Esophagus muscularis mucosa (tissue), 4 donors: ENCODE results near the gene LEAP2. TPM values are rescaled to one million over a fixed set of nuclear protein-coding genes. Genes with fewer than 3 reads are reported as not detected.

Experiments used
- DNase-seq: peaks from one replicate; pipeline ENCODE4 v3.0.0-alpha.2; 2017; ENCODE audit errors: extremely low spot score
- H3K27ac ChIP-seq, 4 donors: fragments of 200-600 bp; sonication (generic); replicated peaks in 1 of 4; 1 replicate in 3 of 4; 2 replicates in 1 of 4; pipeline ENCODE4 v1.5.1; 2016 to 2019; ENCODE audit warnings: mild to moderate bottlenecking in 1 of 4
- H3K27me3 ChIP-seq, 4 donors: fragments of 200-600 bp; sonication (generic); one replicate each; pipeline versions ENCODE4 v1.5.1 to v1.6.0; 2016 to 2019
- H3K36me3 ChIP-seq, 4 donors: fragments of 200-600 bp; sonication (generic); one replicate each; pipeline ENCODE4 v1.5.1; 2016 to 2019
- H3K4me1 ChIP-seq, 4 donors: fragments of 200-600 bp; sonication (generic); one replicate each; pipeline ENCODE4 v1.5.1; 2016 to 2019
- H3K4me3 ChIP-seq, 4 donors: fragments of 200-600 bp; sonication (generic); 1 replicate in 2 of 4; 2 replicates in 2 of 4; pipeline ENCODE4 v1.5.1; 2016 to 2019; ENCODE audit warnings: mild to moderate bottlenecking in 4 of 4, moderate library complexity in 1 of 4
- H3K9me3 ChIP-seq, 4 donors: fragments of 200-600 bp; sonication (generic); 1 replicate in 3 of 4; 2 replicates in 1 of 4; pipeline ENCODE4 v1.5.1; 2016 to 2019
- EP300 ChIP-seq: sonication (generic); formaldehyde crosslinking; IDR thresholded peaks from one replicate; pipeline ENCODE4 v1.6.1; 2017; ENCODE audit warnings: antibody characterized with exemption
- POLR2A ChIP-seq: fragments of 450-650 bp; IDR thresholded peaks from one replicate; pipeline ENCODE4 v1.6.1; 2017; ENCODE audit warnings: antibody characterized with exemption, moderate library complexity, mild to moderate bottlenecking, low read depth
- POLR2AphosphoS5 ChIP-seq, 2 donors: sonication (generic); formaldehyde crosslinking; IDR thresholded peaks; one replicate each; pipeline ENCODE4 v1.6.1; 2017; ENCODE audit warnings: antibody characterized with exemption in 2 of 2
- WGBS: methylation state at CpG from one replicate; pipeline ENCODE4 v1.1.5; 2018; 5-methylcytosine and 5-hydroxymethylcytosine counted together
- intact Hi-C: fragments of 100-400 bp; cut with DNase I; formaldehyde crosslinking; loops from one replicate; pipeline ENCODE4 v1.15.1; 2023
- total RNA-seq, 4 donors: library from RNA; depleted of rRNA; stranded (reverse); fragments of >200 nt; gene quantifications; one replicate each; pipeline versions ENCODE4 v1.1.0 to v1.2.1, GENCODE V29; 2016
- TF ChIP-seq, protein P1 (sequence below), 3 experiments: fragments of 200-600 bp in 2 of 3; fragments of 450-650 bp in 1 of 3; sonication (generic) in 2 of 3; IDR thresholded peaks; one replicate each; pipeline ENCODE4 v1.5.1; 2017 to 2019; ENCODE audit warnings: antibody characterized with exemption in 3 of 3, mild to moderate bottlenecking in 2 of 3, moderate library complexity in 1 of 3

LEAP2 gene
- total RNA-seq, 4 donors from 2014 or later, result 0.23 to 1.2 (median 0.26) TPM; not detected in 1

- no peaks in the 10 kb centered on the region for H3K9me3 ChIP-seq
- no peak overlapping the region for H3K27ac ChIP-seq
- intact Hi-C loops, result loop anchor here (10.0 kb wide), 2 partner anchors 322 to 442 kb away; no protein-coding TSS in a partner anchor
- no peak overlapping the region for H3K4me3 ChIP-seq
- no peak for DNase-seq
- H3K36me3 ChIP-seq, result peaks cover 0 to 20% (median 13%) of the 10 kb centered on the region in 4 donors
- peaks cover 0 to 15% (median 0%) of the 10 kb centered on the region in 4 donors for H3K27me3 ChIP-seq
- TF ChIP-seq, protein P1, sequence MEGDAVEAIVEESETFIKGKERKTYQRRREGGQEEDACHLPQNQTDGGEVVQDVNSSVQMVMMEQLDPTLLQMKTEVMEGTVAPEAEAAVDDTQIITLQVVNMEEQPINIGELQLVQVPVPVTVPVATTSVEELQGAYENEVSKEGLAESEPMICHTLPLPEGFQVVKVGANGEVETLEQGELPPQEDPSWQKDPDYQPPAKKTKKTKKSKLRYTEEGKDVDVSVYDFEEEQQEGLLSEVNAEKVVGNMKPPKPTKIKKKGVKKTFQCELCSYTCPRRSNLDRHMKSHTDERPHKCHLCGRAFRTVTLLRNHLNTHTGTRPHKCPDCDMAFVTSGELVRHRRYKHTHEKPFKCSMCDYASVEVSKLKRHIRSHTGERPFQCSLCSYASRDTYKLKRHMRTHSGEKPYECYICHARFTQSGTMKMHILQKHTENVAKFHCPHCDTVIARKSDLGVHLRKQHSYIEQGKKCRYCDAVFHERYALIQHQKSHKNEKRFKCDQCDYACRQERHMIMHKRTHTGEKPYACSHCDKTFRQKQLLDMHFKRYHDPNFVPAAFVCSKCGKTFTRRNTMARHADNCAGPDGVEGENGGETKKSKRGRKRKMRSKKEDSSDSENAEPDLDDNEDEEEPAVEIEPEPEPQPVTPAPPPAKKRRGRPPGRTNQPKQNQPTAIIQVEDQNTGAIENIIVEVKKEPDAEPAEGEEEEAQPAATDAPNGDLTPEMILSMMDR (IDR thresholded peaks at IDR 0.05), result no peak
- TF ChIP-seq POLR2A, result no peak
- peak in 1 of 2 donors; percentile 34 for TF ChIP-seq POLR2AphosphoS5 (IDR thresholded peaks at IDR 0.05)
- WGBS, result 71% methylated on average over 5 of the region's 6 CpGs
- peaks cover 9 to 61% (median 48%) of the 10 kb centered on the region in 4 donors for H3K4me1 ChIP-seq
Observed at GRCh38 chr5:132826424-132827082, 46.9 kb upstream of the LEAP2 start.

DNA sequence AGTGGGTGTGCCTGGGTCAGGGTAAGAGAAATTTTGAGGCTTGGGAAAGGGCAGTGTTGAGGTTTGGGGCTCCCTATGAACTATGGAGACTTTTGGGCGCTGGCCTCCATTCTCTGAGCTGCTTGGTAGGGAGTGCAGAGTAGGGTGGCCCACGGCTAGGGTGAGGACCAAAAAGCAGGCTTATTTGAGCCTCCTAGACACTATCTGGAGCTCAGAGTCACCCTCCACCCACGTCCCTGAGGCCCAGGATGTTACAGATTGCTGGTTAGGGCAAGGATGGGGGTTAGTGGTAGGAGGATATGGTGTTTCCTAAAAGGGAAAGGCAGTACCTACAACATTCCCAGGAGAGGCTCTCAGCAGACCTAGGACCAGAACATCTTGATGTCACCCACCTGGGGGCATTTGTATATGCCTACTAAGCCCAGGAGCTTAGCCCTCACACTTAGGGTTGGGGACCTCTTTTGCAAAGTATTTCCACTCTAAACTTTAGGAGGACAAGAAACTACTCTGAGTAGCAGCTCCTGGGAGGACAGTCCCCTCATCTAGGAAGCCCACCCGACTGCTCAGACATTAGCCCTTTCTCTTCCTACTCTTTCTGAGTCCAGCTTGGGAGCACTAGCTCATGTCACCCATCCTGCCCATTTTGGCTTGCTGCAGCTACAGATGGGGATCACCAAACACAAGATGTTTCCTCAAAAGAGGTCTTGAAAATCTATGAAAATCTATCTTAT lies 45.4 kb upstream of the LEAP2 start:
- peaks cover 0 to 20% (median 13%) of the 10 kb centered on the region in 4 donors for H3K36me3 ChIP-seq
- whole genome bisulfite sequencing, result 88% methylated on average over 4 of the region's 4 CpGs
- H3K4me1 ChIP-seq, result peaks cover 9 to 55% (median 42%) of the 10 kb centered on the region in 4 donors
- H3K27me3 ChIP-seq, result peaks cover 0 to 15% (median 0%) of the 10 kb centered on the region in 4 donors
- no peak for DNase-seq
- H3K9me3 ChIP-seq, result no peaks in the 10 kb centered on the region
- no peak overlapping the region for H3K4me3 ChIP-seq
- H3K27ac ChIP-seq, result no peak overlapping the region
- no peak for TF ChIP-seq POLR2A
- TF ChIP-seq, protein P1 (IDR thresholded peaks at IDR 0.05), result no peak
- TF ChIP-seq EP300, result no peak
- no peak for TF ChIP-seq POLR2AphosphoS5 (IDR thresholded peaks at IDR 0.05)
- intact Hi-C loops, result loop anchor here (10.0 kb wide), 2 partner anchors 323 to 443 kb away; no protein-coding TSS in a partner anchor

DNA sequence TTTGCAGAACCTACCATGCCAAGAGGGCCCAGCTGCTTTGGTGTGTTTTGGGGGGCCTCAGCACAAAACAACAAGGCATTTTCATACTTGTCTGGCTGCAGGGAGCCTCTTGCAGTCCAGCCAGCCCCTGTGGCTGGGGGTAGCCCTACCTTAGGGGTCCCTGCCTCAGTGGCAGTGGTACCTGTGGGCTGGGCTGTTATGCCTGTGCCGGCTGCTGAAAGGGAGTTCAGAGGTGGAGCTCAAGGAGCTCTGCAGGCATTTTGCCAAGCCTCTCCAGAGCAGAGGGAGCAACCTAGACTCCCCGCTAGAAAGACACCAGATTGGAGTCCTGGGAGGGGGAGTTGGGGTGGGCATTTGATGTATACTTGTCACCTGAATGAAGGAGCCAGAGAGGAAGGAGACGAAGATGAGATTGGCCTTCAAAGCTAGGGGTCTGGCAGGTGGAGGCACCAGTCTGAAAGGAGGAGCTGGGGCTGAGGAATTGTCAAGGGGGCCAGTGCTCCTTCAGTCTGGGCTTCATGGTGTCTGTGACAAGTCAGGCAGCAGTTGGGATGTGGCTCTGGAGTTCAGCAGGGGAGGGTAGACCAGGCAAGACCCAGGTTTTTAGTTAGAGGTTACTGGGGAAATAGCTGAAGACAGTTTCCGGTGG lies 44.5 kb upstream of the LEAP2 start:
- 78% methylated on average over 4 of the region's 4 CpGs for WGBS
- Histone ChIP-seq H3K9me3 (no peaks in the 10 kb centered on the region), H3K27me3 (peaks cover 0 to 15% (median 0%) of the 10 kb centered on the region in 4 donors), H3K27ac (no peak overlapping the region), H3K4me3 (peak overlapping the region; percentile 76 to 87 (median 82)), H3K36me3 (peaks cover 0 to 16% (median 13%) of the 10 kb centered on the region in 4 donors), H3K4me1 (peaks cover 9 to 49% (median 34%) of the 10 kb centered on the region in 4 donors)
- intact Hi-C loops, result loop anchor here (10.0 kb wide), 2 partner anchors 324 to 444 kb away; no protein-coding TSS in a partner anchor
- no peak for DNase-seq
- TF ChIP-seq, protein P1 (IDR thresholded peaks at IDR 0.05), result no peak
- TF ChIP-seq POLR2AphosphoS5 (IDR thresholded peaks at IDR 0.05) (no peak), EP300 (no peak), POLR2A (no peak)

DNA sequence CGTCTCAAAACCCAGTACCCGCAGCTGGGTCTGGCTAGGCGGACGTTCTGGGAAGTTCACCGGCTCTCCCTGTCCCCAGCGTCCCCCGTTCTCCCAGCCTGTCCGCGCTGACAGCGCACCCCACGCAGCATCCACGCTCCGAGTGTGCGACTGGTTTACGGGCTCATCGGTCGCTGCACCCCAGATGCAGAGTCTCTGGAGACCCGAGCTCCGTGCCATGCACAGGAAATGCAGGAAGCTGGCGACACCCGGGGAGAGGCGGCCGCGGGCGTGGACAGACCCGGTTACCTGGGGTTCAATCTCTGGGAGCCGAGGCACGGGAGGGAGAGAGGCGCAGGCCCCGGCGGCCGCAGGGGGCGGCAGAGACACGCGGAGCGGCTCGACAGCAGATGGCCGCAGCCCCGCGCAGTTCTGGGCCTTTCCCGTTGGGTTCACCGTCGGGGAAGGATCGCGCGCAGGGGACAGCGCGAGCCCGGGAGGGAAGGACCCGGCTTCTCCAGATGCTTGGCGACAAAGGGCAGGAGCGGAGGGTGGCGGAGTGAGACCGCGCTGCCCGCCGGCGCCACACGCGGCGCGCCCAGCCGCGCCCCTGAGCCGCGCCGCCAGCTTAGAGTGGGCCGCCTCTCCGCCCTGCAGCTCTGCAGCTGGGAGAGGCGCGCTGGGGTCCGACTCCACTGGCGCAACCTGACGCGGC lies 43.6 kb upstream of the LEAP2 start:
- Histone ChIP-seq H3K9me3 (no peaks in the 10 kb centered on the region), H3K4me1 (peaks cover 9 to 49% (median 34%) of the 10 kb centered on the region in 4 donors), H3K4me3 (peak overlapping the region; percentile 76 to 87 (median 82)), H3K27ac (peak overlapping the region; percentile 79 to 90 (median 86)), H3K36me3 (peaks cover 0 to 8% (median 6%) of the 10 kb centered on the region in 4 donors), H3K27me3 (peaks cover 0 to 15% (median 0%) of the 10 kb centered on the region in 4 donors)
- 2% methylated on average over 32 of the region's 75 CpGs for WGBS
- no peak for DNase-seq
- TF ChIP-seq EP300 (no peak), POLR2AphosphoS5 (IDR thresholded peaks at IDR 0.05) (peak; percentile 41), POLR2A (no peak)
- TF ChIP-seq, protein P1 (IDR thresholded peaks at IDR 0.05), result peak; percentile 70 to 99 (median 85)
- intact Hi-C loops, result loop anchor here (5.0 to 10.0 kb wide), 4 partner anchors 37 to 445 kb away; partner anchors contain the start of genes GDF9 and UQCRQ
